ENCODE results near the gene ADORA3. TPM values are rescaled to one million over a fixed set of nuclear protein-coding genes. Genes with fewer than 3 reads are reported as not detected.

Gene ADORA3
- total RNA-seq, 1 donor from 2014 or later = not detected

- H3K4me3 Mint-ChIP-seq (ENCODE audit: unreplicated experiment) = no peak overlapping the region
- no peak for TF ChIP-seq CTCF (IDR thresholded peaks at IDR 0.05)
- H3K27ac Mint-ChIP-seq (ENCODE audit: unreplicated experiment) = no peak overlapping the region
- DNase-seq (ENCODE audit: extremely low spot score, unreplicated experiment) = no peak
- peaks cover 11% of the 10 kb centered on the region for H3K4me1 Mint-ChIP-seq (ENCODE audit: unreplicated experiment)
- H3K36me3 Mint-ChIP-seq (ENCODE audit: unreplicated experiment) = no peaks in the 10 kb centered on the region
- no peaks in the 10 kb centered on the region for H3K9me3 Mint-ChIP-seq (ENCODE audit: unreplicated experiment)
- H3K27me3 Mint-ChIP-seq (ENCODE audit: unreplicated experiment) = no peaks in the 10 kb centered on the region
These were observed 9.5 kb upstream of the ADORA3 start for GRCh38 chr1:111512931-111513330.

DNA sequence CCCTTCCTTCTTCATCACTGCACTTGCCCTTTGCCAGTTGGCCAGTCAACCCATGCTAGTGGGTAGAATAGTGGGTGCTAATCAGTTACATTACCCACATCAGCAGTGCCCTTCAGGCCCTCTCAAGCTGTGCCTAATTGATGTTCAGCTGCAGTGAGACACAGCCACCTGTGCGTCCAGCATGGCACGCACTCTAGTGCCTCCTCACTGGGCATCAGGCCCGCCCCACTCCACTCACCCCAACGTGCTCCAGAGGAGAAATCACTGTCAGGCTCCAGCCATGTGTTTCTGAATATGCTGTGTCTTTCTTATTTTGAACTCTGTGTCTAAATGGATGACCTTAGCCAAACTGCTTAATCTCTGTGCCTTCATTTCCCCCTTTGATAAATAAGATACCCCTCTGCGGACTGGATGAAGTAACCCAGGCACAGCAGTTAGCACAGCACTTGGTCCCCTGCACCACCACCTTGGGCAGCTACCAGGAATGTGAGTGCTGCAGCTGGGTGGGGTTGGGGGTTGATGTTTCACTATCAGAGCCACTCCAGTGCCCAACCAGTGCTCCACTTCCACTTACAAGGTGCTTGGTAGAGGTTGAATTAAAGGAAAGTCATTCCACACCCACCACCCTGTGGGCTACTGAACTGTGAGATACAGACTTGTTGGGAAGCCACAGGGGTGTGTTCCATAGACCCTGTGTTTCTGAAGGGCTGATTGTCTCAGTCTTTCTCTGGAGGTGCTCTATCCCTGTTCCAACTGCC, 8.9 kb upstream of the ADORA3 start:
- no peak overlapping the region for H3K27ac Mint-ChIP-seq (ENCODE audit: unreplicated experiment)
- H3K9me3 Mint-ChIP-seq (ENCODE audit: unreplicated experiment) = no peaks in the 10 kb centered on the region
- peaks cover 16% of the 10 kb centered on the region for H3K4me1 Mint-ChIP-seq (ENCODE audit: unreplicated experiment)
- no peaks in the 10 kb centered on the region for H3K36me3 Mint-ChIP-seq (ENCODE audit: unreplicated experiment)
- H3K4me3 Mint-ChIP-seq (ENCODE audit: unreplicated experiment) = no peak overlapping the region
- no peak for TF ChIP-seq CTCF (IDR thresholded peaks at IDR 0.05)
- no peaks in the 10 kb centered on the region for H3K27me3 Mint-ChIP-seq (ENCODE audit: unreplicated experiment)
- DNase-seq (ENCODE audit: extremely low spot score, unreplicated experiment) = no peak

GRCh38 chr1:111511370-111511769, 7.9 kb upstream of the ADORA3 start:
- no peaks in the 10 kb centered on the region for H3K9me3 Mint-ChIP-seq (ENCODE audit: unreplicated experiment)

DNA sequence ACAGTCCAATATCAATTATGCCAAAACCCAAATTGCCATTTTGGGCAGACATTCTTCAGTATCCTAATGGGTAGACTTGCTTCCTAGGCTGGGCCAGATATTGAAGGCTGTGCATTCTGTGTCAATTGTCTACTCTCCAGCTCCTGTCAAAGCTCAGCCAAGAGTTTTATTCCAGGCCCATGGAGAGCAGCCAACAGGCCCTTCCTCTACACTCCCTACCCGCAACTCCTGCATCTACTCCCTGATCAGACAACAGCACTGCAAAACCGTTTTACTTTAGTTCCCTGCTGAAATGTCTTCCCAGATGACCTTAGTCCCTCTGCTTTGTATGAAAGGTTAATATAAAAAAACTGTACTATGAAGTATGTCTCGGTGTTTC, 6.6 kb upstream of the ADORA3 start:
- DNase-seq (ENCODE audit: extremely low spot score, unreplicated experiment) = no peak
- no peak overlapping the region for H3K4me3 Mint-ChIP-seq (ENCODE audit: unreplicated experiment)
- no peak overlapping the region for H3K27ac Mint-ChIP-seq (ENCODE audit: unreplicated experiment)
- H3K36me3 Mint-ChIP-seq (ENCODE audit: unreplicated experiment) = no peaks in the 10 kb centered on the region
- no peaks in the 10 kb centered on the region for H3K27me3 Mint-ChIP-seq (ENCODE audit: unreplicated experiment)
- no peaks in the 10 kb centered on the region for H3K9me3 Mint-ChIP-seq (ENCODE audit: unreplicated experiment)
- peaks cover 17% of the 10 kb centered on the region for H3K4me1 Mint-ChIP-seq (ENCODE audit: unreplicated experiment)
- TF ChIP-seq CTCF (IDR thresholded peaks at IDR 0.05) = no peak

More at GRCh38 chr1:111511370-111511769, 7.9 kb upstream of the ADORA3 start:
- Mint-ChIP-seq H3K4me3 (ENCODE audit: unreplicated experiment) (no peak overlapping the region), H3K27me3 (ENCODE audit: unreplicated experiment) (no peaks in the 10 kb centered on the region), H3K4me1 (ENCODE audit: unreplicated experiment) (peaks cover 17% of the 10 kb centered on the region), H3K27ac (ENCODE audit: unreplicated experiment) (no peak overlapping the region), H3K36me3 (ENCODE audit: unreplicated experiment) (no peaks in the 10 kb centered on the region)
- no peak for TF ChIP-seq CTCF (IDR thresholded peaks at IDR 0.05)
- no peak for DNase-seq (ENCODE audit: extremely low spot score, unreplicated experiment)

DNA sequence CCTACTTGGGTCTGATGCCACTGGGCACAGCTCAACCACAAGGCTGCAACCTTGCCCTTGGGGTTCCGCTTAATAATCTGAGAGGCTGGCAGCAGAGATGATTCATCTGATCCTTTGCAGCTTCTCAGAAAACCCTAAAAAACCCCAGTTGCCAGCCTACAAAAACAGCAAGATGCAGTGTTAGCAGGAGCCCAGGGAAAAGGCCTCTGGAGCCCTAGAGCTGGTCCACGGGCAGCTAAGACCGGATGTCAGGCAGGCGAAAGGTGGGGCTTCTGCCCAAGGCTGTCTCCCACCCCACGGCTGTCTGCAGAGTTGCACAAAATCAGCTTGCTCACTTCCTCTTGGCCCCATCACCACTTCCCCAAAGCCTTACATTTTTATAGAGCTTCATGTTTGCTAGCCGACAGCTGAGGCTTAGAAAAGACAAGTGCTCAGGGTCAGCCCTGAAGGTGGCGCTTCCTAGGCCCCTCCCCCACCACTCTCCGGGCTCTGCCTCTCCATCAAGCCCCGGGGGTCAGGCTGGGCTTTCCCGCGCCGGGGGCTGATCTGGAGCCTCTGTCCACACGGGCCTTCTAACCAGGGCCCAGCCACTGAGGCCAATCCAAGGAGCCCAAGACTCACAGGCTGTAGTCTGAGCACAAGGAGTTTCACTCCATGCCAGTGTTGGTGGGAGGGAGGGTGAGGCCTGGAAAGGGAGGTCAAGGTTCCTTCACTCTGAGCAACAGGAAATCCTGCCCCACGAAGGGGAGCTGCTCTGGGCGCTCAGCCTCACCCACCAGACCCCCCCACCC, 4.2 kb upstream of the ADORA3 start:
- H3K27ac Mint-ChIP-seq (ENCODE audit: unreplicated experiment) = peak overlapping the region; percentile 98
- no peak for DNase-seq (ENCODE audit: extremely low spot score, unreplicated experiment)
- no peak for TF ChIP-seq CTCF (IDR thresholded peaks at IDR 0.05)
- H3K4me3 Mint-ChIP-seq (ENCODE audit: unreplicated experiment) = peak overlapping the region; percentile 71
- no peaks in the 10 kb centered on the region for H3K36me3 Mint-ChIP-seq (ENCODE audit: unreplicated experiment)
- H3K27me3 Mint-ChIP-seq (ENCODE audit: unreplicated experiment) = peaks cover 7% of the 10 kb centered on the region
- H3K4me1 Mint-ChIP-seq (ENCODE audit: unreplicated experiment) = peaks cover 17% of the 10 kb centered on the region
- H3K9me3 Mint-ChIP-seq (ENCODE audit: unreplicated experiment) = no peaks in the 10 kb centered on the region

Data from osteocyte (in vitro differentiated cells).